ENCODE data around the gene RALGAPA1.

DNA sequence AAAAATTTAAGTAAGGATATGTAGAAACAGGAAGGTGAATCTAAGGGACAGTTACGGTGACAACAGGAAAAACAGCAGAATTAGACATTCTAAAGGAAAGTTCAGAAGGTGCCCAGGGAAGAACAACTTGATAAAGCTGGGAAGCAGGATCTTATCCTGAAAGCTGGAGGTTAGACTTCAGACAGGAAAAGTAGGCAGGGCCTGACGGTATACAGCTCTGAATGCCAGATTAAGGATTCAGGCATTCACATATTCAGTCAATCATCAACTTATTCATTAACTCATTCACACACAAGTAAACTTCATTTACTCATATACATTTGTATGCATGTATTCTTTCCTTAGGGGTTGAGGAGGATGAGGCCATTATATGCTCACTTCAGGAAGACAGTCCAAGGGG is 81.3 kb downstream of the RALGAPA1 start:
- TF ChIP-seq POLR2A (IDR thresholded peaks at IDR 0.05), result no peak
- TF ChIP-seq, protein P1, sequence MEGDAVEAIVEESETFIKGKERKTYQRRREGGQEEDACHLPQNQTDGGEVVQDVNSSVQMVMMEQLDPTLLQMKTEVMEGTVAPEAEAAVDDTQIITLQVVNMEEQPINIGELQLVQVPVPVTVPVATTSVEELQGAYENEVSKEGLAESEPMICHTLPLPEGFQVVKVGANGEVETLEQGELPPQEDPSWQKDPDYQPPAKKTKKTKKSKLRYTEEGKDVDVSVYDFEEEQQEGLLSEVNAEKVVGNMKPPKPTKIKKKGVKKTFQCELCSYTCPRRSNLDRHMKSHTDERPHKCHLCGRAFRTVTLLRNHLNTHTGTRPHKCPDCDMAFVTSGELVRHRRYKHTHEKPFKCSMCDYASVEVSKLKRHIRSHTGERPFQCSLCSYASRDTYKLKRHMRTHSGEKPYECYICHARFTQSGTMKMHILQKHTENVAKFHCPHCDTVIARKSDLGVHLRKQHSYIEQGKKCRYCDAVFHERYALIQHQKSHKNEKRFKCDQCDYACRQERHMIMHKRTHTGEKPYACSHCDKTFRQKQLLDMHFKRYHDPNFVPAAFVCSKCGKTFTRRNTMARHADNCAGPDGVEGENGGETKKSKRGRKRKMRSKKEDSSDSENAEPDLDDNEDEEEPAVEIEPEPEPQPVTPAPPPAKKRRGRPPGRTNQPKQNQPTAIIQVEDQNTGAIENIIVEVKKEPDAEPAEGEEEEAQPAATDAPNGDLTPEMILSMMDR (IDR thresholded peaks at IDR 0.05), result no peak
